GM21619 (cell line): ENCODE measurements around the gene HDAC4.

ENCODE experiments used
- ATAC-seq: cut with Tn5 transposase; IDR thresholded peaks from one replicate; pipeline ENCODE4 v1.9.1; 2021; ENCODE audit not compliant: unreplicated experiment

Gene HDAC4

GRCh38 chr2:239162141-239162821 lies 238.5 kb downstream of the HDAC4 start:
- ATAC-seq = no peak

GRCh38 chr2:239161711-239162140 lies 239.1 kb downstream of the HDAC4 start:
- no peak for ATAC-seq

GRCh38 chr2:239160226-239161143 lies 240.3 kb downstream of the HDAC4 start:
- ATAC-seq = no peak

GRCh38 chr2:239159476-239159911 lies 241.3 kb downstream of the HDAC4 start:
- no peak for ATAC-seq

GRCh38 chr2:239158641-239159475 lies 242.0 kb downstream of the HDAC4 start:
- no peak for ATAC-seq

GRCh38 chr2:239157771-239158170 lies 243.0 kb downstream of the HDAC4 start:
- no peak for ATAC-seq

- no peak for ATAC-seq
Observed at GRCh38 chr2:239157269-239157668, 243.6 kb downstream of the HDAC4 start.

- no peak for ATAC-seq
Observed at GRCh38 chr2:239156516-239157265, 244.1 kb downstream of the HDAC4 start.

GRCh38 chr2:239155806-239156480 lies 244.9 kb downstream of the HDAC4 start:
- no peak for ATAC-seq

GRCh38 chr2:239154971-239155805 lies 245.6 kb downstream of the HDAC4 start:
- no peak for ATAC-seq

GRCh38 chr2:239153806-239154591 lies 246.8 kb downstream of the HDAC4 start:
- ATAC-seq = no peak

- no peak for ATAC-seq
Observed at GRCh38 chr2:239152916-239153305, 247.9 kb downstream of the HDAC4 start.

GRCh38 chr2:239152239-239152915 lies 248.4 kb downstream of the HDAC4 start:
- no peak for ATAC-seq

GRCh38 chr2:239151201-239152131 lies 249.4 kb downstream of the HDAC4 start:
- ATAC-seq = no peak

GRCh38 chr2:239150125-239151011 lies 250.5 kb downstream of the HDAC4 start:
- no peak for ATAC-seq

GRCh38 chr2:239149501-239149900 lies 251.3 kb downstream of the HDAC4 start:
- no peak for ATAC-seq
